ENCODE data around the gene MIAT.
"Not testable (repeated sequence)": the region's sequence is repeated elsewhere in the genome, so short reads cannot be mapped to it uniquely, and the experiment has no call there.

MIAT gene

GRCh38 chr22:26700462-26700861 is 43.1 kb downstream of the MIAT start:
- no peak for DNase-seq (ENCODE audit: low read depth)

GRCh38 chr22:26700886-26701285 is 43.5 kb downstream of the MIAT start:
- DNase-seq (ENCODE audit: low read depth) = no peak

GRCh38 chr22:26701323-26701722 is 43.9 kb downstream of the MIAT start:
- DNase-seq (ENCODE audit: low read depth) = no peak

- DNase-seq (ENCODE audit: low read depth) = no peak
Measured at GRCh38 chr22:26702906-26703830, 45.8 kb downstream of the MIAT start.

GRCh38 chr22:26705379-26705778 is 48.0 kb downstream of the MIAT start:
- DNase-seq (ENCODE audit: low read depth) = not testable (repeated sequence)

GRCh38 chr22:26707090-26707489 is 49.7 kb downstream of the MIAT start:
- DNase-seq (ENCODE audit: low read depth) = no peak

GRCh38 chr22:26707581-26707980 is 50.2 kb downstream of the MIAT start:
- no peak for DNase-seq (ENCODE audit: low read depth)

- no peak for DNase-seq (ENCODE audit: low read depth)
Measured at GRCh38 chr22:26708256-26709009, 51.0 kb downstream of the MIAT start.

GRCh38 chr22:26709617-26710390 is 52.4 kb downstream of the MIAT start:
- DNase-seq (ENCODE audit: low read depth) = no peak

- no peak for DNase-seq (ENCODE audit: low read depth)
Measured at GRCh38 chr22:26711205-26711963, 54.0 kb downstream of the MIAT start.

- no peak for DNase-seq (ENCODE audit: low read depth)
Measured at GRCh38 chr22:26712158-26712557, 54.8 kb downstream of the MIAT start.

- no peak for DNase-seq (ENCODE audit: low read depth)
Measured at GRCh38 chr22:26713823-26714449, 56.5 kb downstream of the MIAT start.

- no peak for DNase-seq (ENCODE audit: low read depth)
Measured at GRCh38 chr22:26714971-26715370, 57.6 kb downstream of the MIAT start.

GRCh38 chr22:26715392-26715936 is 58.1 kb downstream of the MIAT start:
- no peak for DNase-seq (ENCODE audit: low read depth)

- no peak for DNase-seq (ENCODE audit: low read depth)
Measured at GRCh38 chr22:26718488-26718887, 61.1 kb downstream of the MIAT start.

GRCh38 chr22:26718905-26719304 is 61.5 kb downstream of the MIAT start:
- no peak for DNase-seq (ENCODE audit: low read depth)

- DNase-seq (ENCODE audit: low read depth) = no peak
Measured at GRCh38 chr22:26722159-26722558, 64.8 kb downstream of the MIAT start.

GRCh38 chr22:26724414-26724813 is 67.0 kb downstream of the MIAT start:
- no peak for DNase-seq (ENCODE audit: low read depth)

GRCh38 chr22:26725012-26725676 is 67.8 kb downstream of the MIAT start:
- no peak for DNase-seq (ENCODE audit: low read depth)

All from activated T-cell treated with anti-CD3 and anti-CD28 coated beads for 48 hours (primary cell).